Endothelial cell of umbilical vein (primary cell): ENCODE results near the gene CEBPA. TPM values are rescaled to one million over a fixed set of nuclear protein-coding genes. Genes with fewer than 3 reads are reported as not detected.

Experiments
- BruUV-seq: library from RNA; stranded (reverse); fragments of 400-500 nt; replicated peaks from 2 replicates; lab custom pipeline; 2021; lab: Mats Ljungman, UMichigan
- CTCF ChIA-PET: fragments of 300-600, 350-600 bp; sonication (Branson Sonifier 250); formaldehyde crosslinking; loops from one replicate; lab custom pipeline; 2021; ENCODE audit warnings: antibody characterized with exemption, inconsistent platforms; lab: Charles Lee
- POLR2A ChIA-PET: fragments of 300-600, 350-600 bp; sonication (Branson Sonifier 250); formaldehyde crosslinking; loops from one replicate; lab custom pipeline; 2021; ENCODE audit warnings: antibody characterized with exemption, inconsistent platforms; lab: Charles Lee
- DNase-seq: peaks from one replicate; pipeline ENCODE4 v3.0.0-alpha.2; 2011; ENCODE audit warnings: low read depth, low spot score
- FAIRE-seq: peaks from 2 replicates; lab custom pipeline; 2011; peaks lifted over from hg19 to GRCh38; lab: Jason Lieb, UNC
- H2AFZ ChIP-seq: 2 replicates; pipeline ENCODE4 v1.6.0; 2012; ENCODE audit warnings: low read depth, low read length, control low read depth, inconsistent platforms
- H3K27ac ChIP-seq: 2 replicates; pipeline ENCODE4 v1.5.1; 2011; ENCODE audit warnings: low read depth, mild to moderate bottlenecking, control low read depth, low read length, moderate library complexity; ENCODE audit not compliant: insufficient read depth
- H3K27me3 ChIP-seq, 2 experiments: 2 replicates each; pipeline versions ENCODE4 v1.6.0 to v1.6.1; 2011; ENCODE audit warnings: low read length in 2 of 2, mixed read lengths in 1 of 2; ENCODE audit not compliant: control insufficient read depth in 2 of 2, insufficient read depth in 2 of 2
- H3K36me3 ChIP-seq, 2 experiments: 2 replicates in 1 of 2; 3 replicates in 1 of 2; pipeline ENCODE4 v1.5.1; 2011; ENCODE audit warnings: low read length in 2 of 2, mild to moderate bottlenecking in 1 of 2, moderate library complexity in 1 of 2; ENCODE audit not compliant: control insufficient read depth in 2 of 2, insufficient read depth in 2 of 2; ENCODE audit errors: extremely low read depth in 1 of 2
- H3K4me1 ChIP-seq: 3 replicates; pipeline ENCODE4 v1.5.1; 2011; ENCODE audit warnings: mild to moderate bottlenecking, low read length; ENCODE audit not compliant: control insufficient read depth, insufficient read depth; ENCODE audit errors: extremely low read depth
- H3K4me2 ChIP-seq: 2 replicates; pipeline ENCODE4 v1.6.1; 2011; ENCODE audit warnings: low read length, control low read depth, mixed read lengths; ENCODE audit not compliant: insufficient read depth
- H3K4me3 ChIP-seq, 3 experiments: fragments of 200-600 bp in 1 of 3; sonication (generic), shearing (Covaris generic) in 1 of 3; replicated peaks in 1 of 3; 2 replicates each; pipeline ENCODE4 v1.5.1; 2011 to 2016; ENCODE audit warnings: control low read depth in 3 of 3, low read length in 3 of 3, mild to moderate bottlenecking in 2 of 3, inconsistent platforms in 1 of 3, low read depth in 1 of 3, moderate library complexity in 1 of 3; ENCODE audit not compliant: insufficient read depth in 1 of 3
- H3K79me2 ChIP-seq: 2 replicates; pipeline ENCODE4 v1.6.0; 2012; ENCODE audit warnings: low read length, inconsistent platforms; ENCODE audit not compliant: control insufficient read depth, insufficient read depth
- H3K9ac ChIP-seq: replicated peaks from 2 replicates; pipeline ENCODE3; 2011; ENCODE audit warnings: low read length, control low read depth; ENCODE audit not compliant: insufficient read depth; ENCODE audit errors: extremely low read depth
- H3K9me1 ChIP-seq: replicated peaks from 3 replicates; pipeline ENCODE4 v1.6.0; 2011; ENCODE audit warnings: mild to moderate bottlenecking, low read length; ENCODE audit not compliant: control insufficient read depth, insufficient read depth; ENCODE audit errors: extremely low read depth
- H3K9me3 ChIP-seq: replicated peaks from 2 replicates; pipeline ENCODE4 v1.5.1; 2012; ENCODE audit warnings: low read length, inconsistent platforms; ENCODE audit not compliant: control insufficient read depth, insufficient read depth
- H4K20me1 ChIP-seq: replicated peaks from 2 replicates; pipeline ENCODE3; 2011; ENCODE audit warnings: mild to moderate bottlenecking, low read length; ENCODE audit not compliant: control insufficient read depth, insufficient read depth; ENCODE audit errors: extremely low read depth
- CTCF ChIP-seq, 2 donors: IDR thresholded peaks; 1 replicate in 1 of 2; 2 replicates in 1 of 2; pipeline ENCODE4 v1.5.1; 2011; ENCODE audit warnings: low read length in 2 of 2, mild to moderate bottlenecking in 2 of 2, moderate library complexity in 2 of 2, control low read depth in 1 of 2, inconsistent platforms in 1 of 2, low read depth in 1 of 2; ENCODE audit not compliant: insufficient read depth in 1 of 2; ENCODE audit errors: extremely low read depth in 1 of 2
- EZH2 ChIP-seq: IDR thresholded peaks from 2 replicates; pipeline ENCODE4 v1.6.1; 2012; ENCODE audit warnings: borderline replicate concordance, low read depth, mild to moderate bottlenecking, moderate library complexity, low read length, inconsistent platforms; ENCODE audit not compliant: severe bottlenecking
- FOS ChIP-seq: IDR thresholded peaks from 2 replicates; pipeline ENCODE4 v1.6.1; 2011; ENCODE audit warnings: mild to moderate bottlenecking, low read length, moderate library complexity, borderline replicate concordance; ENCODE audit not compliant: insufficient read depth
- GATA2 ChIP-seq: IDR thresholded peaks from 2 replicates; pipeline ENCODE4 v1.7.0; 2011; ENCODE audit warnings: low read depth, mild to moderate bottlenecking, moderate library complexity, mixed read lengths, low read length; ENCODE audit not compliant: insufficient read length, insufficient read depth
- JUN ChIP-seq: IDR thresholded peaks from 2 replicates; pipeline ENCODE4 v1.6.1; 2011; ENCODE audit warnings: borderline replicate concordance, low read depth; ENCODE audit not compliant: insufficient read length, insufficient read depth
- MAX ChIP-seq: IDR thresholded peaks from 2 replicates; pipeline ENCODE4 v1.6.1; 2011; ENCODE audit not compliant: insufficient read depth, insufficient read length
- MYC ChIP-seq: IDR thresholded peaks from one replicate; pipeline ENCODE4 v1.6.1; 2011; ENCODE audit warnings: mild to moderate bottlenecking, low read depth, low read length
- POLR2A ChIP-seq: IDR thresholded peaks from 2 replicates; pipeline ENCODE4 v1.6.1; 2012; ENCODE audit warnings: low read depth, mild to moderate bottlenecking, control low read depth, low read length
- POLR2AphosphoS5 ChIP-seq: IDR thresholded peaks from 2 replicates; pipeline ENCODE4 v1.6.1; 2012; ENCODE audit warnings: low read depth, mild to moderate bottlenecking, control low read depth, low read length, moderate library complexity; ENCODE audit not compliant: insufficient read depth
- dilution Hi-C: fragments of 300-500 bp; cut with MboI; formaldehyde crosslinking; loops from one replicate; pipeline ENCODE4 v1.15.0; 2019; ENCODE audit warnings: low sequenced_read_pairs; ENCODE audit not compliant: extremely low pct_ligation_motif_present
- intact Hi-C: fragments of 100-400 bp; cut with micrococcal nuclease; formaldehyde crosslinking; loops from one replicate; pipeline ENCODE4 v1.10.0; 2022
- polyA plus RNA-seq, 4 experiments: library from polyadenylated mRNA; depleted of rRNA in 3 of 4; stranded (reverse) in 3 of 4; unstranded in 1 of 4; fragments of >200 nt; gene quantifications; 2 replicates each; pipeline versions ENCODE4 v1.2.1 to v1.2.3, GENCODE V29; 2011 to 2012; ENCODE audit warnings: missing spikeins in 1 of 4
- total RNA-seq: library from RNA; stranded (reverse); gene quantifications from 2 replicates; pipeline ENCODE4 v1.2.3, GENCODE V29; 2021

Gene CEBPA
- total and polyA plus RNA-seq, 2 donors (not counting 3 experiments of a cell fraction or from before 2014, with no cell fraction given): 0.06 TPM; not detected in 1

- dilution Hi-C loops: no loop called here
- no peaks in the 10 kb centered on the region for H3K36me3 ChIP-seq
- no peak overlapping the region for H2AFZ ChIP-seq
- H3K4me3 ChIP-seq: no peak overlapping the region
- H3K27ac ChIP-seq: no peak overlapping the region
- no TSS peak for BruUV-seq
- TF ChIP-seq CTCF (IDR thresholded peaks at IDR 0.05; ENCODE audit: extremely low read depth in 1 of 2, insufficient read depth in 1 of 2, low read depth in 1 of 2, low read length in 2 of 2): no peak
- no peak for TF ChIP-seq POLR2AphosphoS5
- no peak for TF ChIP-seq FOS
- TF ChIP-seq JUN: no peak
- no peaks in the 10 kb centered on the region for H4K20me1 ChIP-seq
- H3K9me1 ChIP-seq: no peaks in the 10 kb centered on the region
- H3K27me3 ChIP-seq: peaks cover 0 to 2% of the 10 kb centered on the region in 2 experiments
- FAIRE-seq (no peak), DNase-seq (no peak)
- no peaks in the 10 kb centered on the region for H3K9me3 ChIP-seq
- intact Hi-C loops: no loop called here
- POLR2A ChIA-PET: no interaction called here
- H3K79me2 ChIP-seq: no peaks in the 10 kb centered on the region
- CTCF ChIA-PET: interaction anchor here (1.5 kb wide), 1 partner anchor 32 kb away, joined by 3 read pairs; the partner anchor contains the start of gene CEBPA
- no peak overlapping the region for H3K9ac ChIP-seq
- no peaks in the 10 kb centered on the region for H3K4me1 ChIP-seq
- no peak overlapping the region for H3K4me2 ChIP-seq
Observed at GRCh38 chr19:33334271-33334670, 31.9 kb upstream of the CEBPA start.

GRCh38 chr19:33333642-33334041 lies 31.3 kb upstream of the CEBPA start:
- dilution Hi-C loops (no loop called here), intact Hi-C loops (no loop called here)
- no peak overlapping the region for H3K27ac ChIP-seq
- ChIA-PET POLR2A (no interaction called here), CTCF (interaction anchor here (0.9 kb wide), 1 partner anchor 73 kb away, joined by 4 read pairs; no protein-coding TSS in a partner anchor)
- H3K27me3 ChIP-seq: peaks cover 0 to 2% of the 10 kb centered on the region in 2 experiments
- H4K20me1 ChIP-seq: no peaks in the 10 kb centered on the region
- TF ChIP-seq MAX (no peak), FOS (no peak), JUN (no peak), GATA2 (no peak), MYC (no peak), CTCF (IDR thresholded peaks at IDR 0.05; ENCODE audit: extremely low read depth in 1 of 2, insufficient read depth in 1 of 2, low read depth in 1 of 2, low read length in 2 of 2) (no peak), POLR2A (no peak), EZH2 (no peak), POLR2AphosphoS5 (no peak)
- no peaks in the 10 kb centered on the region for H3K36me3 ChIP-seq
- H3K4me2 ChIP-seq: no peak overlapping the region
- no TSS peak for BruUV-seq
- DNase-seq: no peak
- H3K9me3 ChIP-seq: no peaks in the 10 kb centered on the region
- H2AFZ ChIP-seq: no peak overlapping the region
- no peak for FAIRE-seq
- no peak overlapping the region for H3K9ac ChIP-seq
- no peaks in the 10 kb centered on the region for H3K9me1 ChIP-seq
- H3K4me3 ChIP-seq: no peak overlapping the region
- no peaks in the 10 kb centered on the region for H3K79me2 ChIP-seq
- H3K4me1 ChIP-seq: no peaks in the 10 kb centered on the region
